Lower lobe of right lung (tissue), 2 donors: ENCODE data around the gene SLX9. TPM values are rescaled to one million over a fixed set of nuclear protein-coding genes. Genes with fewer than 3 reads are reported as not detected.
A peak's percentile ranks its signal among the peaks of the same experiment; 100 is the strongest.
"Not testable (repeated sequence)": the region's sequence is repeated elsewhere in the genome, so short reads cannot be mapped to it uniquely, and the experiment has no call there.

Experiments used
- ATAC-seq, 2 donors: fragments of 200-7000 bp; cut with Tn5 transposase; one replicate each; pipeline ENCODE4 v1.9.1; 2020 to 2022; ENCODE audit warnings: mild to moderate bottlenecking in 2 of 2, moderate library complexity in 2 of 2
- DNase-seq: peaks from one replicate; pipeline ENCODE4 v3.0.0-alpha.2; 2020
- H3K27ac ChIP-seq: fragments of 200-600 bp; one replicate; pipeline ENCODE4 v1.8.0; 2022
- H3K27me3 ChIP-seq: fragments of 200-600 bp; one replicate; pipeline ENCODE4 v1.8.0; 2022; ENCODE audit warnings: low read depth
- H3K36me3 ChIP-seq: fragments of 200-600 bp; one replicate; pipeline ENCODE4 v1.8.0; 2022; ENCODE audit warnings: mild to moderate bottlenecking
- H3K4me1 ChIP-seq: fragments of 200-600 bp; one replicate; pipeline ENCODE4 v1.8.0; 2022
- H3K4me3 ChIP-seq: fragments of 200-600 bp; one replicate; pipeline ENCODE4 v1.8.0; 2022; ENCODE audit warnings: mild to moderate bottlenecking
- H3K9me3 ChIP-seq: fragments of 200-600 bp; one replicate; pipeline ENCODE4 v1.8.0; 2022
- CTCF ChIP-seq: fragments of 200-600 bp; IDR thresholded peaks from one replicate; pipeline ENCODE4 v1.8.0; 2022; ENCODE audit warnings: antibody characterized with exemption, mild to moderate bottlenecking
- intact Hi-C: fragments of 100-400 bp; cut with DNase I; formaldehyde crosslinking; loops from one replicate; pipeline ENCODE4 v1.11.0; 2022
- total RNA-seq: library from RNA; stranded (reverse); fragmentation: NEBNext Ultra II Directional; extraction: Animal tissue kit (Norgen Biotek cat#: 25700); gene quantifications from one replicate; pipeline ENCODE4 v1.2.1, GENCODE V29; 2021
- donor health status: DM: no; HTN: yes; CAD: no; lungs with severe emphysema.

The SLX9 gene
- total RNA-seq, 1 donor from 2014 or later, result 15.7 TPM

- intact Hi-C loops, result no loop called here
- H3K36me3 ChIP-seq, result peaks cover 4% of the 10 kb centered on the region
- ATAC-seq (peak; percentile 73 to 79), DNase-seq (peak; percentile 87)
- no peaks in the 10 kb centered on the region for H3K27me3 ChIP-seq
- peak; percentile 67 for TF ChIP-seq CTCF
- H3K9me3 ChIP-seq, result no peaks in the 10 kb centered on the region
- peak overlapping the region; percentile 65 for H3K27ac ChIP-seq
- peaks cover 77% of the 10 kb centered on the region for H3K4me1 ChIP-seq
- peak overlapping the region; percentile 27 for H3K4me3 ChIP-seq
Measured at GRCh38 chr21:44911384-44912157, 28.3 kb upstream of the SLX9 start.

DNA sequence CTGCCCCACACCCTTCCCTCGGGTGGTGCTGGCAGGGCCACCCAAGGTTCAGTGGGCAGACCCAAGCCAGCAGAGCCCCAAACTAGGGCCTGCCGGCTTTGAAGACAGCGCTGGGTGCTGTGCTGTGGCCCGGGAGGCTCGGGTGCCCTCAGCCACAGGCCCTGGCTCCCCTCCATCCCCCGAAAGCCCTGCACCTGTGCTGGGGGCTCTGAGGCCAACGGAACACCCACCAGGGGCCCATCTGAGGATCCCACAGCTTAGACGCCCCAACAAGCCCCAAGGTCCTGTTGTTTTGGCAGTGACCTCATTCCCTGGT, 27.7 kb upstream of the SLX9 start:
- Histone ChIP-seq H3K4me1 (peaks cover 80% of the 10 kb centered on the region), H3K27me3 (no peaks in the 10 kb centered on the region), H3K4me3 (peak overlapping the region; percentile 27), H3K9me3 (no peaks in the 10 kb centered on the region), H3K36me3 (no peaks in the 10 kb centered on the region), H3K27ac (peak overlapping the region; percentile 65)
- TF ChIP-seq CTCF, result no peak
- DNase-seq (no peak), ATAC-seq (peak in 1 of 2 donors; percentile 16)
- intact Hi-C loops, result no loop called here

GRCh38 chr21:44912506-44913412, 27.1 kb upstream of the SLX9 start:
- H3K9me3 ChIP-seq, H3K36me3 ChIP-seq, H3K27me3 ChIP-seq, ATAC-seq, DNase-seq, intact Hi-C loops: not testable (repeated sequence)
- H3K27ac ChIP-seq, result peak overlapping the region; percentile 65
- peak overlapping the region; percentile 27 for H3K4me3 ChIP-seq
- H3K4me1 ChIP-seq, result peaks cover 80% of the 10 kb centered on the region

GRCh38 chr21:44913425-44914175, 26.2 kb upstream of the SLX9 start:
- Histone ChIP-seq H3K27ac (peak overlapping the region; percentile 47), H3K4me1 (peaks cover 80% of the 10 kb centered on the region), H3K4me3 (peak overlapping the region; percentile 32), H3K9me3 (no peaks in the 10 kb centered on the region), H3K27me3 (peaks cover 3% of the 10 kb centered on the region), H3K36me3 (no peaks in the 10 kb centered on the region)
- TF ChIP-seq CTCF, result no peak
- DNase-seq (peak; percentile 40), ATAC-seq (no peak)
- intact Hi-C loops, result no loop called here

GRCh38 chr21:44914176-44914874, 25.5 kb upstream of the SLX9 start:
- intact Hi-C loops, result no loop called here
- peak overlapping the region; percentile 32 for H3K4me3 ChIP-seq
- H3K36me3 ChIP-seq, result no peaks in the 10 kb centered on the region
- H3K27me3 ChIP-seq, result peaks cover 8% of the 10 kb centered on the region
- peaks cover 75% of the 10 kb centered on the region for H3K4me1 ChIP-seq
- no peaks in the 10 kb centered on the region for H3K9me3 ChIP-seq
- peak overlapping the region; percentile 47 for H3K27ac ChIP-seq
- DNase-seq (peak; percentile 78), ATAC-seq (peak; percentile 54 to 66)
- TF ChIP-seq CTCF, result no peak
